MM.1S (cell line): Measurements from ENCODE around the gene TXNRD1.

Source experiments
- DNase-seq: peaks from one replicate; pipeline ENCODE4 v3.0.0-alpha.2; 2015
- H2AFZ ChIP-seq: fragments of 300-600 bp; sonication (generic); 2 replicates; pipeline ENCODE4 v1.6.0; 2016; ENCODE audit warnings: antibody characterized with exemption, low read length
- H3F3A ChIP-seq: fragments of 300-600 bp; sonication (generic); 2 replicates; pipeline ENCODE4 v1.6.1; 2016; ENCODE audit warnings: mild to moderate bottlenecking, antibody characterized with exemption, low read length, moderate library complexity, mixed read lengths; ENCODE audit not compliant: insufficient read depth
- H3K27ac ChIP-seq: fragments of 300-600 bp; sonication (generic); 2 replicates; pipeline ENCODE4 v1.5.1; 2016; ENCODE audit warnings: mild to moderate bottlenecking, low read length
- H3K27me3 ChIP-seq: fragments of 300-600 bp; sonication (generic); replicated peaks from 2 replicates; pipeline ENCODE4 v1.6.0; 2016; ENCODE audit warnings: low read length; ENCODE audit not compliant: insufficient read depth
- H3K36me3 ChIP-seq: fragments of 300-600 bp; sonication (generic); replicated peaks from 2 replicates; pipeline ENCODE4 v1.6.1; 2016; ENCODE audit warnings: mild to moderate bottlenecking, low read length, mixed read lengths; ENCODE audit not compliant: insufficient read depth
- H3K4me1 ChIP-seq: fragments of 300-600 bp; sonication (generic); 2 replicates; pipeline ENCODE4 v1.6.1; 2016; ENCODE audit warnings: low read length, mixed read lengths
- H3K4me2 ChIP-seq: fragments of 300-600 bp; sonication (generic); 2 replicates; pipeline ENCODE4 v1.6.0; 2016; ENCODE audit warnings: low read depth, low read length
- H3K4me3 ChIP-seq: fragments of 300-600 bp; sonication (generic); 2 replicates; pipeline ENCODE4 v1.5.1; 2016; ENCODE audit warnings: low read length, mixed read lengths
- H3K79me2 ChIP-seq: fragments of 300-600 bp; sonication (generic); 2 replicates; pipeline ENCODE4 v1.6.1; 2016; ENCODE audit warnings: mixed run types, low read length, mixed read lengths
- H3K9ac ChIP-seq: fragments of 300-600 bp; sonication (generic); 2 replicates; pipeline ENCODE4 v1.6.1; 2016; ENCODE audit warnings: low read length, mixed read lengths
- H3K9me2 ChIP-seq: fragments of 300-600 bp; sonication (generic); replicated peaks from 2 replicates; pipeline ENCODE4 v1.6.1; 2016; ENCODE audit warnings: mild to moderate bottlenecking, low read length, mixed read lengths; ENCODE audit not compliant: insufficient read depth
- H3K9me3 ChIP-seq: fragments of 300-600 bp; sonication (generic); replicated peaks from 2 replicates; pipeline ENCODE4 v1.6.1; 2016; ENCODE audit warnings: mild to moderate bottlenecking, low read length, mixed read lengths; ENCODE audit not compliant: insufficient read depth
- H4K20me1 ChIP-seq: fragments of 300-600 bp; sonication (generic); 2 replicates; pipeline ENCODE4 v1.6.1; 2016; ENCODE audit warnings: mild to moderate bottlenecking, low read length, moderate library complexity, mixed read lengths; ENCODE audit not compliant: insufficient read depth
- EZH2 ChIP-seq: fragments of 300-600 bp; sonication (generic); optimal IDR thresholded peaks from 2 replicates; pipeline ENCODE3; 2017; ENCODE audit warnings: low read depth, mild to moderate bottlenecking, antibody characterized with exemption, low read length, mixed read lengths
- EZH2phosphoT487 ChIP-seq: fragments of 300-600 bp; sonication (generic); IDR thresholded peaks from 2 replicates; pipeline ENCODE4 v1.6.1; 2018; ENCODE audit warnings: antibody characterized with exemption, low read length
- TF ChIP-seq, protein P1 (sequence below): fragments of 300-600 bp; sonication (generic); IDR thresholded peaks from 2 replicates; pipeline ENCODE4 v1.5.1; 2016; ENCODE audit warnings: antibody characterized with exemption, low read length, mixed read lengths

Gene TXNRD1

GRCh38 chr12:104243551-104243950, 28.0 kb downstream of the TXNRD1 start:
- H2AFZ ChIP-seq = no peak overlapping the region
- no peak overlapping the region for H3K4me3 ChIP-seq
- H3K4me2 ChIP-seq = no peak overlapping the region
- DNase-seq = no peak
- no peaks in the 10 kb centered on the region for H3K9me2 ChIP-seq
- H3K4me1 ChIP-seq = no peaks in the 10 kb centered on the region
- H3K27ac ChIP-seq = no peak overlapping the region
- H4K20me1 ChIP-seq = no peaks in the 10 kb centered on the region
- no peaks in the 10 kb centered on the region for H3K79me2 ChIP-seq
- no peaks in the 10 kb centered on the region for H3F3A ChIP-seq
- H3K27me3 ChIP-seq = no peaks in the 10 kb centered on the region
- no peaks in the 10 kb centered on the region for H3K36me3 ChIP-seq
- no peak overlapping the region for H3K9ac ChIP-seq
- TF ChIP-seq EZH2 = no peak
- TF ChIP-seq, protein P1, sequence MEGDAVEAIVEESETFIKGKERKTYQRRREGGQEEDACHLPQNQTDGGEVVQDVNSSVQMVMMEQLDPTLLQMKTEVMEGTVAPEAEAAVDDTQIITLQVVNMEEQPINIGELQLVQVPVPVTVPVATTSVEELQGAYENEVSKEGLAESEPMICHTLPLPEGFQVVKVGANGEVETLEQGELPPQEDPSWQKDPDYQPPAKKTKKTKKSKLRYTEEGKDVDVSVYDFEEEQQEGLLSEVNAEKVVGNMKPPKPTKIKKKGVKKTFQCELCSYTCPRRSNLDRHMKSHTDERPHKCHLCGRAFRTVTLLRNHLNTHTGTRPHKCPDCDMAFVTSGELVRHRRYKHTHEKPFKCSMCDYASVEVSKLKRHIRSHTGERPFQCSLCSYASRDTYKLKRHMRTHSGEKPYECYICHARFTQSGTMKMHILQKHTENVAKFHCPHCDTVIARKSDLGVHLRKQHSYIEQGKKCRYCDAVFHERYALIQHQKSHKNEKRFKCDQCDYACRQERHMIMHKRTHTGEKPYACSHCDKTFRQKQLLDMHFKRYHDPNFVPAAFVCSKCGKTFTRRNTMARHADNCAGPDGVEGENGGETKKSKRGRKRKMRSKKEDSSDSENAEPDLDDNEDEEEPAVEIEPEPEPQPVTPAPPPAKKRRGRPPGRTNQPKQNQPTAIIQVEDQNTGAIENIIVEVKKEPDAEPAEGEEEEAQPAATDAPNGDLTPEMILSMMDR = no peak
- no peak for TF ChIP-seq EZH2phosphoT487
- H3K9me3 ChIP-seq = no peaks in the 10 kb centered on the region

GRCh38 chr12:104243971-104244370, 28.4 kb downstream of the TXNRD1 start:
- H3K36me3 ChIP-seq = no peaks in the 10 kb centered on the region
- no peak overlapping the region for H3K4me3 ChIP-seq
- H3K9ac ChIP-seq = no peak overlapping the region
- no peak overlapping the region for H3K27ac ChIP-seq
- no peaks in the 10 kb centered on the region for H3K4me1 ChIP-seq
- TF ChIP-seq EZH2phosphoT487 (no peak), EZH2 (no peak)
- TF ChIP-seq, protein P1 = no peak
- H2AFZ ChIP-seq = no peak overlapping the region
- no peaks in the 10 kb centered on the region for H3K27me3 ChIP-seq
- no peaks in the 10 kb centered on the region for H3K9me2 ChIP-seq
- H3F3A ChIP-seq = no peaks in the 10 kb centered on the region
- no peaks in the 10 kb centered on the region for H3K9me3 ChIP-seq
- no peak for DNase-seq
- no peaks in the 10 kb centered on the region for H3K79me2 ChIP-seq
- H4K20me1 ChIP-seq = no peaks in the 10 kb centered on the region
- no peak overlapping the region for H3K4me2 ChIP-seq

DNA sequence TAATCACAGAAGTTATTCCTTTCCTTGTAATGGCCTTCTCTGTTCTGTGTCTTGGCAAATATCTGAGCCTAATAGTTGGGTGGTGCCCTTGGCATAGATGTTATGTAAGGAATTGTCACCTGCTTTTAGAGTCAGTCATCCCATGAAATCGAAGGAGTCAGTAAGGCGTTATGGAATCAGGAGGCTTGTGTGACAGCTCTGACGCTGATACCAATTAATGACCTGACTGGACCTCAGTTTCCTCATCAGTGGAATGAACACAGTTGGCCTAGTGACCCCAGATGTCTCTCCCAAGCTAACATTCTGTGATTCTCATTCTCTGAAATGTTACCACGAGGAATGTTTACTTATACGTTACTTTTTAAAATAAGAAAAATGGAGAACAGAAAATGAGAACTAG, 32.1 kb downstream of the TXNRD1 start:
- Histone ChIP-seq H3K4me3 (no peak overlapping the region), H4K20me1 (no peaks in the 10 kb centered on the region), H3K79me2 (no peaks in the 10 kb centered on the region), H3K4me2 (no peak overlapping the region), H3K9me2 (no peaks in the 10 kb centered on the region), H3K36me3 (no peaks in the 10 kb centered on the region), H3K9ac (no peak overlapping the region), H3K9me3 (no peaks in the 10 kb centered on the region), H3K27ac (no peak overlapping the region), H3F3A (no peaks in the 10 kb centered on the region), H2AFZ (no peak overlapping the region), H3K27me3 (no peaks in the 10 kb centered on the region), H3K4me1 (no peaks in the 10 kb centered on the region)
- DNase-seq = no peak
- TF ChIP-seq EZH2phosphoT487 (no peak), EZH2 (no peak)
- TF ChIP-seq, protein P1 = no peak
